Measurements from ENCODE around the gene OTX1. TPM values are rescaled to one million over a fixed set of nuclear protein-coding genes. Genes with fewer than 3 reads are reported as not detected.
A peak's percentile ranks its signal among the peaks of the same experiment; 100 is the strongest.

Gene OTX1
- total and polyA plus RNA-seq, 8 donors = 0.02 to 0.90 (median 0.23) TPM

DNA sequence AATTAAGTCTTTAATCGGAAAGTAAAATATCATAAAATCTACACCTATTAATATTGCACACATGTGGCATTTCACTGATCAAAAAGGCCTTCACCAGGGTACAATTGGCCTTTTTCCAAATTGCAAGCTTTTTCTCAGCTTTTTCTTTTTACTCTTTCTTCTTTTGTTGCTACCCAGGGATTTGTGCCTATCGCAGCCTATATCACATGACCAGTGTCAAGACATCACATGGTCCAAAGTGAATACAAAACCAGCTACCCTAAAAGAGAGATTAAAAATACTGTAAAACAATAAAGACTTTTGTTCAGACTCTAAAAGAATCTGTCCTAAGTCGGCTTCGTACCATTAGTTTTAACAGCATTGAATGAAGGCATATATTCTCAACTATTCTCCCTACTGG is 15.0 kb upstream of the OTX1 start:
- ATAC-seq = no peak
- WGBS, 2 donors = 94 to 96% methylated on average over 4 of the region's 4 CpGs

DNA sequence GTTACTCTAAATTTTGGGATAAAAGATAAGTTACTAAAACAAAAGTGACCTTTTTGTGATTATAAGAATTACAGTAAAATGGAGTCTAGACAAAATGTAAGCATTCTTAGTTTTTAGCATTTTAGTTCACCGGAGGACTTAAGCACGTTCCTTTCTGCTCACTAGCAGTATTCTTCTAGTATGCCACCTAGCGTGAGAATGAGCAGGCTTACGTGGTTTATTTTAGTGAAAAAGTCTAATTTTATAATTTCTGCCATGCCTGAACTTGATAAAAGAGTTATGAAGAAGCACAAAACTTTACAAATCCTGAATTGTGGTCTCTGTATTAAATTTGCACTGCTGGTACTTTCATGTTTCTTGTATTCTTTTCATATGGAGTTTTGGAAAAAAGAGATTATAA is 12.6 kb upstream of the OTX1 start:
- no peak for FAIRE-seq
- no peaks in the 10 kb centered on the region for H3K4me1 ChIP-seq
- no peak for DNase-seq
- TF ChIP-seq, protein P1, sequence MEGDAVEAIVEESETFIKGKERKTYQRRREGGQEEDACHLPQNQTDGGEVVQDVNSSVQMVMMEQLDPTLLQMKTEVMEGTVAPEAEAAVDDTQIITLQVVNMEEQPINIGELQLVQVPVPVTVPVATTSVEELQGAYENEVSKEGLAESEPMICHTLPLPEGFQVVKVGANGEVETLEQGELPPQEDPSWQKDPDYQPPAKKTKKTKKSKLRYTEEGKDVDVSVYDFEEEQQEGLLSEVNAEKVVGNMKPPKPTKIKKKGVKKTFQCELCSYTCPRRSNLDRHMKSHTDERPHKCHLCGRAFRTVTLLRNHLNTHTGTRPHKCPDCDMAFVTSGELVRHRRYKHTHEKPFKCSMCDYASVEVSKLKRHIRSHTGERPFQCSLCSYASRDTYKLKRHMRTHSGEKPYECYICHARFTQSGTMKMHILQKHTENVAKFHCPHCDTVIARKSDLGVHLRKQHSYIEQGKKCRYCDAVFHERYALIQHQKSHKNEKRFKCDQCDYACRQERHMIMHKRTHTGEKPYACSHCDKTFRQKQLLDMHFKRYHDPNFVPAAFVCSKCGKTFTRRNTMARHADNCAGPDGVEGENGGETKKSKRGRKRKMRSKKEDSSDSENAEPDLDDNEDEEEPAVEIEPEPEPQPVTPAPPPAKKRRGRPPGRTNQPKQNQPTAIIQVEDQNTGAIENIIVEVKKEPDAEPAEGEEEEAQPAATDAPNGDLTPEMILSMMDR (IDR thresholded peaks at IDR 0.05) = no peak
- 95 to 98% methylated on average over 4 of the region's 4 CpGs for WGBS, 2 donors
- ATAC-seq = no peak
- H3K36me3 ChIP-seq = no peaks in the 10 kb centered on the region
- no peak overlapping the region for H3K4me3 ChIP-seq
- no peaks in the 10 kb centered on the region for H3K27me3 ChIP-seq
- intact Hi-C loops (cut with DNase I) = no loop called here
- H3K27ac ChIP-seq = no peak overlapping the region
- H3K9me3 ChIP-seq = no peaks in the 10 kb centered on the region

More for the DNA sequence above, 15.0 kb upstream of the OTX1 start:
- Histone ChIP-seq H3K27ac (no peak overlapping the region), H3K36me3 (no peaks in the 10 kb centered on the region), H3K9me3 (no peaks in the 10 kb centered on the region), H3K27me3 (no peaks in the 10 kb centered on the region), H3K4me3 (no peak overlapping the region), H3K4me1 (no peaks in the 10 kb centered on the region)
- TF ChIP-seq, protein P1 (IDR thresholded peaks at IDR 0.05) = no peak
- DNase-seq = no peak
- intact Hi-C loops (cut with DNase I) = no loop called here
- FAIRE-seq = no peak

- no peak for FAIRE-seq
- H3K4me1 ChIP-seq = no peaks in the 10 kb centered on the region
- no peak for DNase-seq
- no peaks in the 10 kb centered on the region for H3K9me3 ChIP-seq
- intact Hi-C loops (cut with DNase I) = no loop called here
- no peaks in the 10 kb centered on the region for H3K27me3 ChIP-seq
- TF ChIP-seq, protein P1 (IDR thresholded peaks at IDR 0.05) = no peak
- no peaks in the 10 kb centered on the region for H3K36me3 ChIP-seq
- ATAC-seq = no peak
- no peak overlapping the region for H3K27ac ChIP-seq
- no peak overlapping the region for H3K4me3 ChIP-seq
- WGBS, 2 donors = 92 to 96% methylated on average over 1 of the region's 1 CpG
Observed at GRCh38 chr2:63040586-63040985, 10.0 kb upstream of the OTX1 start.

DNA sequence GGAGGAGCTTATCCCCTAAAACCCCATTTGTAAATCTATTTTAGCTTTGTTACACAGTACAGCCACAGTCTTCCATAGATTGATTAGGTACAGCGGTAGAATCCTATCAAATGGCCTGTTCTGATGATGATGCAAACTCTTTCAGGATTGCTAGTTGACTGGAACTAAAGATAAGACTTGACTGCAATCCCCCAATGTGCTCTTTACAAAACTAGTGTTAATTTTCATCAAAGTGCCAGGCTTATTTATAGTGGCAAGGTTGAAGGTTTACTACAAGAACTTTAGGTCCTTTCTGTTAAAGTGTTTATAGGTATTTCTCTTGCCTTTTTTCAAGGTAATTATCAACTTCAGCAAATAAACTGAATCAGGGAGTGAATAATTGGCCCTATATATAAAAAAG is 9.0 kb upstream of the OTX1 start:
- no peak overlapping the region for H3K27ac ChIP-seq
- H3K27me3 ChIP-seq = no peaks in the 10 kb centered on the region
- no peaks in the 10 kb centered on the region for H3K9me3 ChIP-seq
- FAIRE-seq = no peak
- ATAC-seq = no peak
- no peak for DNase-seq
- H3K4me3 ChIP-seq = no peak overlapping the region
- 100% methylated on average over 1 of the region's 1 CpG for WGBS, 2 donors
- H3K4me1 ChIP-seq = no peaks in the 10 kb centered on the region
- intact Hi-C loops (cut with DNase I) = no loop called here
- TF ChIP-seq, protein P1 (IDR thresholded peaks at IDR 0.05) = no peak
- no peaks in the 10 kb centered on the region for H3K36me3 ChIP-seq

- Histone ChIP-seq H3K36me3 (no peaks in the 10 kb centered on the region), H3K4me3 (no peak overlapping the region), H3K9me3 (no peaks in the 10 kb centered on the region), H3K27ac (no peak overlapping the region), H3K4me1 (peaks cover 0 to 8% (median 0%) of the 10 kb centered on the region in 3 donors), H3K27me3 (peaks cover 0 to 14% (median 0%) of the 10 kb centered on the region in 4 donors)
- WGBS, 2 donors = 96 to 97% methylated on average over 36 of the region's 36 CpGs
- TF ChIP-seq, protein P1 (IDR thresholded peaks at IDR 0.05) = no peak
- ATAC-seq (no peak), FAIRE-seq (no peak), DNase-seq (peak in 1 of 6 donors; percentile 60)
- intact Hi-C loops (cut with DNase I) = no loop called here
Observed at GRCh38 chr2:63044362-63045327, 6.0 kb upstream of the OTX1 start.

Measured in pancreas (tissue), 10 donors.